HG03060 (cell line): Measurements from ENCODE around the gene DARS1.

Experiments used
- ATAC-seq: cut with Tn5 transposase; IDR thresholded peaks from one replicate; pipeline ENCODE4 v1.9.1; 2021; ENCODE audit warnings: low read depth, moderate number of reproducible peaks; ENCODE audit not compliant: unreplicated experiment

DARS1 gene

DNA sequence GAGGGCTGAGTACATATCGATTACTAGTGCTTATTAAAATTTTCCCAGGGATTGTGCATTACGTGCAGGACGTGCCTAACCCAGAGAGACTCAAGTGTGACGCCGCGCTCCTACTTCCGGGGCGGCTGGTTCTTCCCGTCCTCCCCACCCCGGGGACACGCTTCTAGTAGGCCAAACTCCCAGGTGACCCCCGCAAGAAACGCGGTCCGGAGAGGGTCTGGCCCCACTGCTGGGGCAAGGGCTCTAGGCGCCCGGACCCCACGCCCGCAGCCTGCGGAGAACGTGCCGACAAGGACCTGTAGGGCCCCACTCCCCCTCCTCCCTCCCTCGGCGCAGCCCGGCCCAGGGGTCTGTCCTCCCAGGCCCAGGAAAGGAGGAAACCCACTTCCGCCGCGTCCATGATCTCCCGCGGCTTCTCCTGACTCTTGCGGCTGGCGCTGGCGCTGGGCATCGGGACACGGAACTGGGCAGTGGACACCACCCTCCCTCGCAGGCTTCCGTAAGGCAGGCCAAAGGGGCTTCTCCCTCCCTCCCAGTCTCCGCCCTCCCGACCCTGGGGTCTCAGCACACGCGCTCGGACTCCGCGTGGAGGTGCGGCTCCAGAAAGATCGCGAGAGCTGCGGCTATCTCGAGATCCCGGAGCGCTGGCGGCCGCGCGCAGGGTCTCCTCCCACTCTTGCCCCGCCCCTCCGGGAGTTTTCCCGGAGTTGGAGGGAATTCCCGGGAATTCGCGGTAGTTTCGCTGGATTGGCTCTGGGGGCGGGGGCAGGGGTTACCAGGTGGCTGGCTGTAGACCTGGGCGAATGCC is at the start of gene DARS1:
TSS of gene DARS1 (minus strand) at position 609 of the 808 bp plus-strand sequence. CDS start at position 451, 158 bp downstream.
- ATAC-seq: peak; percentile 52

- no peak for ATAC-seq
These were observed 49.2 kb upstream of the DARS1 start for GRCh38 chr2:136034629-136035028.

DNA sequence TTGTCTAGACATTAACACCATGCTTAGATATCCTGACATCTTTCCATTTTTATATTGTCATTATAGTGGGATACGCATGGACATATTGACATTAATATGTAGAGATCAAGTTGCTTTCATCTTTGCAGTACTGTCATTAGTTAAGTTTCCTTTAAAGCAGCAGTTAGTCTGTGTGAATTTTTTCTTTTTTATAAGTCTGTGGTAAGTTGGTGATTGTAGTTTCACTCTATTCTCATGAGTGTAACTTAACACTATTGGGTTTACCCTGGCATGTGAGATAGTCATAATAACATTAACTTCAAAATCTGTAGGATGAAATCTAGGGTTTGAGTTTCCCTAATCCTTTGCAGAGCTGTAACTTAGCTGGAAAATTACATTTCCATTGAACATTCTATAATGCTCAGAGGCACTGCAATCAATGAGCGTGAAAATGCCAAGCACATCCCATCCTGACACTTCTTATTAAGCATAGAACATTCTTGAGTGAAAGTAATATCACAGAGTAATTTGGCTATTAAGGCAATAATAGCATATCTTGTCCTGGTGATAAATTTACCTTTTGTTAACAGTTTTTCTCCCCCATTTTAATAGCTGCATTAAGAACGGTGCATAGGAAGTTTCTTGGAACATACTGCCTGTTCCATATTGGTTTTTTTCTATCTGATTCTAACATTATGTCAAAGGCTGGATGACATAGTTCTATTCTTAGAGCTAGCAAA is 47.5 kb upstream of the DARS1 start:
- ATAC-seq: no peak

GRCh38 chr2:136032192-136032591 is 46.8 kb upstream of the DARS1 start:
- no peak for ATAC-seq

DNA sequence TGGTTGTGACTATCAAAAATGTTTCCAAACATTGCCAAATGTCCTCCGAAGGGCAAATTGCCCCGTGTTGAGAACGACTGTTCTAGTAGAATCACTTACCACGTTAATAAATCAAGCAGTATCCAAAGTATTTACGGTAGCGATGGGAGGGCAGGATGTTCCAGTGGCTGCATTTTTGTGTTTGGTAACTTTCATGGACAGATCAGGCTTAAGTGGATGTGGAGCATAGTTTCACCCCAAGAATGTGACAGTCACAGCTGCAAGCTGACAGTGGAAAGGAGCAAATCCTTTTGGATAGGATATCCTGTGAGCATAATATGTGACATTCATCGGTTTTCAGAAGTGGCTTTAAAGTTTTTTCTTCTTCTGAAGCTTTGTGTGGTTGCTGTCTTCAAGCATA is 46.3 kb upstream of the DARS1 start:
- no peak for ATAC-seq

DNA sequence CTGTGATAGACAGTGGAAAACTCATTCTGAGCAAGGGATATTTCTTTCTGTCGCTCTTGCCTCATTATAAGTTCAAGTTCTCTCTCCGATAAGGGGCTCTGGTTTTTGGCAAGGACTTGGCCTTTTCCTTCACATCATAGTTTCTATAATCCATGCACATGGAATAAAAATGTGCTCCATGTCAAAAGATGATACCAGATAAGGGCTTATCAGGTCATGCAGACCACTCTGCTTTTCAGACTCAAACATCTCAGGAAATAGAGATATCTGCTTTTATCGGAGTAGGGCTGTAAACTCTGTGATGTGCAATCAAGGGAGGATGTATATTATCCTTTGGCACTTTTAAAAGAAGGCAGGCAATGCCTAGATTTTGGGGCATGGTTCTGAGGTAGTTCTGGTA is 45.0 kb upstream of the DARS1 start:
- ATAC-seq: no peak

- peak; percentile 78 for ATAC-seq
These were observed 43.7 kb upstream of the DARS1 start for GRCh38 chr2:136029149-136029548.

- ATAC-seq: no peak
These were observed 42.6 kb upstream of the DARS1 start for GRCh38 chr2:136028001-136028400.

DNA sequence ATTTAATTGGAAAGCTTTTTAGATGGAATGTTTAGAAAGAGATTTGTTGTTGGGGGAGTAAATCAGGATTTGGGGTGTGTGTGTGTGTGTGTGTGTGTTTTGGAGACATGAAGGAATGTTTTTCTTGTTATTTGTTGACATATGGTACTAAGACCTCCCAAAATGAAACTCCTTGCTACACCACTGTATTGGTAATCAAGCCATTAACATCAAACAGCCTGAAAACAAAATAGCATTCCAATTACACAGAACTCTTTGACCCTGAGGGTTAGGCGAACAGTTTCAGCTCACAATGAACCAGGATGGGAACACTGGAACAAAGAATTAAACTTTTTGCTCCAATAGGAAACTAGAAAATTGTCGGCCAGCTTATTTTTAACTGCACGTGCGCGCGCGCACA is 41.7 kb upstream of the DARS1 start:
- no peak for ATAC-seq

GRCh38 chr2:136025057-136025973 is 39.9 kb upstream of the DARS1 start:
- no peak for ATAC-seq

- no peak for ATAC-seq
These were observed 39.2 kb upstream of the DARS1 start for GRCh38 chr2:136024616-136025015.

DNA sequence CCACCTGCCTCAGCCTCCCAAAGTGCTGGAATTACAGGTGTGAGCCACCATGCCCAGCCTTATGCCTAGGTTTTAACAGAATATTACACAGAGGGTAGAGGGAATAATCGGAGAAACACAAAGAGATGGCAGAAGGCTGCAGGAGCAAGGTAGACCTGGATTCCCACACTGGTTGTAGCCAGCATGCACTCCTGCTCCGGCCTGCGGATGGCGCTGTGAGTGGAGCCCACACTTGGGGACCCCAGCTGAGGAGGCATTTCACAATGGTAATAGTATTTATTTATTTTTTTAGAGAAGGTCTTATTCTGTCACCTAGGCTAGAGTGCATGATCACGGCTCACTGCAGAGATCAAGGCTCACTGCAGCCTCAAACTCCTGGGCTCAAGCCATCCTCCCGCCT is 38.8 kb upstream of the DARS1 start:
- no peak for ATAC-seq

DNA sequence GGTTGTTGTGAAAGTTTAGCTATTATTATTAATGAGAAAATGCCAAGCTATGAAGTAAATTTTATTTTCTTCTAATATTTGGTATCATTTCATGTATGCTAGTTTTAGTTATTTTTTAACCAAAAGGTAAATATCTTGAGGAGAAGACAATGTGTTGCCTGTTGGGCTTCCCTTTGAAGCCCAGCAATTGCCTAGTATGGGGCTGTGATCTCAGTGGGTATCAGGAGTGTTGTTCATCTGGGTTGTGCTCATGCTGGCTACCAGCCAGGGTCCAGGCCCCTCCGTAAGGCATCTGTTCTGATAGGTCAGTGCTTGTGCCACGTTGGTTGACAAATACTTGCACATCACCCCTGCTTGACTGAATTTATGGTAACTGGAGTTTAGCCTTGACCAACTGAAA is 38.0 kb upstream of the DARS1 start:
- no peak for ATAC-seq

GRCh38 chr2:136022396-136023146 is 37.1 kb upstream of the DARS1 start:
- no peak for ATAC-seq

DNA sequence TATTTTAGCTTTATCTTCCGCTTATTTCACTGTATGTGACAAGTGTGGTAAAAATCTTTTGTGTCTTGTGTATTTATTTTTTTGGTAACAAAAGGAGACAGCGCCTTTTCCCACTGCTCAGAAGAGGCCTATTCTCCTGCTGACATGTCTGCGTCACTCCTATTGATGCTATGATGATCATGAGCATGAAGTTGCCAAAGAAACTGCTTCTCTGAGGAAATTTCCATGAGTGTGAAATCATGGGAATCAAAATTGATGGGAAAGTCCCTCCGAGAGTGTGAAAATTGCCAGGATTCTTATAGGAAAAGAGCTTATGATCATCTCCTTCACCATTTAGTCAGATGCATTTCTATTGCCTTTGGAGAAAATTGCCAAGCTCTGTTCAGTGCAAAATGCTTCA is 36.5 kb upstream of the DARS1 start:
- no peak for ATAC-seq

- no peak for ATAC-seq
These were observed 36.0 kb upstream of the DARS1 start for GRCh38 chr2:136021406-136021805.

DNA sequence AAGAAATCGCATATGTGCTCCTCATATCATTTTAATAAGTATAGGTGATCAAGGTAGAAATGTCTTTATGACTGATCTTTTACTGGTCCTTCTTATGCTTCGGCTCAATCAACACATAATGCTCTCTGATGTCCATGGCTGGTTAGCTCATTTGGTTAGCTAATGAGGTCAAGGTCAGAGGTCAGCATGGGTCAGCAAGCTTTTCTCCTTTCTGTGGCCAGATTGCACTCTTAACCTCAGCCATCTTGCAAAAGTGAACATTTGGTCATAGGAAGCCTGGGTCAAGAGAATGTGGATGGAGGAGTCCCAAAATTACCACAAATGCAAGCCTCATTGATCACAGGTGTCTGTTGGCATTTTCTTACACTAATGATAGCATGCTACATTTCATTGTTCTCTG is 35.4 kb upstream of the DARS1 start:
- no peak for ATAC-seq

DNA sequence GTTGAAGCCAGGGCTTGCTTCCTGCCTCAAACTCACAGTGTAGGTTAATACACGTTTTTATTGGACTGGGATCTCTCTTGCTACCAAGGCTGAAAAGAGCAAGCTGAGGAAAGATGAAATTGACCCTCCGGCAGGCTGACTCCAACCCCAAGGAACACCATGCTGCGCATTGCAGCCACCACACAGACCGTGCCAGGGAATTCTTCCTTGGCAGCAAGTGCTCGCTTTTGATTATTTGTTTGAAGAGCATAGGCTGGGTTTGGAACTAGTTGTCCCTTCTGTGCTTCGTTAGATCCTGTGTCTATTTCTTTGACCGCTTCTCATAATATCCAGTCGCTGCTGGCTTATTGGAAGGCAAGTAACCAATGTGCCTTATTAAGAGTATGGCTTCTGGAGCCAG is 34.4 kb upstream of the DARS1 start:
- ATAC-seq: no peak

DNA sequence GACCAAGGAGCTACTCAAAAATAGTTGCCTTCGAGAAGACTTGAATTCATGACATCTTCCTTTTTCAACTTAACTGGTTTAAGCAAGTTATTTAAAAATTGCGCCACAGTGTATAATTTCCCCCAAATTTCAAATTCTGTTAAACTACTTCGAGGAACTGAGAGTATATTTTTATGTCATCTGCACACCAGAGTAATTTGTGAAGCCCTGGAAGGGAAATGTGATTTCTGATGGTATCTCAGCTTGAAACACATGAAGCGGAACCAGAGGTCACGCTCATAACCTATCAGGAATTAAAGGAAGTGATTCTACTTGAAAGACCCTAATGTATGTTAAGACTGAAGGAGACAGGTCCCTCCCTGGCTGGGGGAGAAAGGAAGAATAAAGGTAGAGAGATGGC is 33.9 kb upstream of the DARS1 start:
- ATAC-seq: peak; percentile 52

- no peak for ATAC-seq
These were observed 32.4 kb upstream of the DARS1 start for GRCh38 chr2:136017786-136018185.
